ENCODE measurements around the gene GIMAP5.
"Not testable (repeated sequence)": the region's sequence is repeated elsewhere in the genome, so short reads cannot be mapped to it uniquely, and the experiment has no call there.

GIMAP5 gene

DNA sequence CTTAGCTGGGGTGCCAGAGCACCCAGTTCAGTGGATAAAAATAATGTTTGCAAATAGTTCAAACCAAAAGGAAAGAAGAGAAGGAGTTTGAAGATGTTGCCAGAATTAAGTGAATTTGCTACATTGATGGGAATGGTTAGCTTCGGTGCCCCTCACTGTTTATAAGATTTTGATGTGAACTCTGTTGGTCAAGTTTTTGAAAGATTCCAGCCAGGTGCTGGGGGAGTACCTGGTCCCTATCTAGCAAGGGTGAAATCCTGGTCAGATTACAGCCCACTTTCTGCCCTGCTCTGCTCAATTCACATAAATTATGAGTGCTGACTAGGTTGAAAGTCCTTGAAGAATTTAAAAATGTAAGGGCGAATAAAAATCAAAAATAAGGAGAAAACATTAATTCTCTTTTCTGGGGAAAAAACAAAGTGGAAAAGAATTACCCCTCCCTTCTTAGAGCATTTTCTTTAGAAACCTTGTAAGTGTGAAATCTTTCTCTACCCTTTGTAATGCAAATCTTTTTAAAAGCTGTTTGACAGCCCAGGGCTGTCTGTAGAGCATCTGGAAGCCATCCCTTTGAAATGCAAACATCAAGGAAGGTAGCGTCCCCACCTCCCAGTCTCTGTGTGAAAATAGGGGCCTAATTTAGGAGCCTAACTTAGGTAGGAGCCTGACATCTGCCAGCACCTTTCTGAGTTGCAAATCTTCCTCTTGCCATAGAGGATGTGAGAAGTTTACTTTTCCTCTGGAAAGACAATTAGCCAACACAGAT lies 1.4 kb upstream of the GIMAP5 start:
- no peak for DNase-seq

DNA sequence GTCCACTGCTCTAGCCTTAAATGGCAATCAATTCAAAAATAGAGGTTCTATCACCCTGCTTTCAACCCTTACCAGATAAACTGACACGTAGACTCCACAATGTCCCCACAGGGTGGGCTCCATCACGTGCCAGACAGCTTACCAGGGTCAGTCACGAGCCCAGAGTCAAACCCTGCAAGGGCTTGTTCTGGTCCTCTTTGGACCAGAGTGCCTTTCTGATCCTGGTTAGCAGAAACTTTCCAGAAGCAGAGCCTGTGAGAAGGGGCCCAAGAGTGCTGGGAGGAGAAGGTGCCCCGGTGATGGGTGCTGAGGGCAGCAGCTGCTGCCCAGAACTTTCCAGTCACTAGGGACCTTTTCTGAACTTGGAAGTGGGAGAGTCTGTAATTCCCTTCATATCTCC lies 354 bp upstream of the GIMAP5 start:
- no peak for DNase-seq

DNA sequence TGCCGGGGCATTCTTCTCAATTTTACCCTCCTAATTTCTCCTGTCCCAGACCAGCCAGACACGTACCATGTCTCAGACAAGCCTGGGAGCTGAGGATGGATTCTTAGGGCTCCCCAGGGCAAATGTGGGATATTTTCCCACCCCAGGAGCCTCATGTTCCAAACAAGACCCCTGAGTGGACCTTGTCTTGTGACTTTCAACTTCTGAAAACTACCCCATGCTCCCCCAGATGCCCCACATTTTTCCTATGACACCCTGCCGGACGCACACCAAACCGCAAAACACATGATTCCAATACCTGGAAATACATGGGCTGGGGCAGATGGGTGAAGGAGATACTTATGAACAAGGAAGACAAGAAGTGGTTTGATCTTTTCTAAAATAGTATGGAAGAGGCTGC lies 874 bp downstream of the GIMAP5 start:
- DNase-seq: no peak

GRCh38 chr7:150738591-150739001 lies 1.4 kb downstream of the GIMAP5 start:
- DNase-seq: no peak

DNA sequence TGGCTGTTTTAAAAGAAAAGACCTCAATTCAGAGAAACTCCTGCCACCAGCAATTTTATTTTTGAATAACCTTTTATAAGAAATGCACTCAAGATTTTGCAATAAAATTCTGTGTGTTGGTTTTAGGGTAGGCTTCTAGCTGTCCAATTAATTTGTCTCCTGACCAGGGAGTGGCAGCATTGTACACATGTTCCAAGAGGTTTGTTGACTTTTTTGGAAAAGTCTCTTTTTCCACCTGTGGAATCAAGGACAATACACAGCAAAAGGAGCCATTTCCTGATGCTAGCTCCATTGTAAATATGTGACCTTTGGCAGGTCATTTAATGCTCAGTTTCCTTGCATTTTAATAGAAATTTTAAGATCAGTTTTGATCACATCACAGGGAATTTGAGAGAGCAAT lies 1.8 kb downstream of the GIMAP5 start:
- no peak for DNase-seq

GRCh38 chr7:150740053-150740452 lies 2.8 kb downstream of the GIMAP5 start:
- no peak for DNase-seq

- peak; percentile 35 for DNase-seq
Measured at GRCh38 chr7:150742286-150742968, 5.2 kb downstream of the GIMAP5 start.

- DNase-seq: no peak
Measured at GRCh38 chr7:150744041-150744656, 6.9 kb downstream of the GIMAP5 start.

- no peak for DNase-seq
Measured at GRCh38 chr7:150745086-150745485, 7.9 kb downstream of the GIMAP5 start.

DNA sequence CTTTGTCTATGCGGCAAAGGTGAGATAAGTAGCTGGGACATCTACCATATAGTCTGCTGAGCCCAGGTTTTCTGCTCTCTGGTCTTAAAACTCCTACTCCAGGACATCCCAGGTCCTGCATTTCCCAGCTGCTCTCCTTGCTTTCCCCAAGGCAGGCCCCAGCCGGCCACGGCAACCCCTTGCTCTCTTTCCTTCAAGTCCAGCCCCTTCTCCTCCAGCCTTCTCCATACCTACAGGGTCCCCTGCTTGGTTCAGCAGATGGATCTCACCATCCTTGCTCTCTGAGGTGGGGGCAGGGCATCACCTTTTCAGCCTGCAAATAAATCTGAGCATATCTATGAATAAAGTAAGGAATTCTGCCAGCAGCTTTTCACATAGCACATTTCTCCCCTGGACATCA lies 8.7 kb downstream of the GIMAP5 start:
- DNase-seq: no peak

- DNase-seq: no peak
Measured at GRCh38 chr7:150746921-150747320, 9.7 kb downstream of the GIMAP5 start.

DNA sequence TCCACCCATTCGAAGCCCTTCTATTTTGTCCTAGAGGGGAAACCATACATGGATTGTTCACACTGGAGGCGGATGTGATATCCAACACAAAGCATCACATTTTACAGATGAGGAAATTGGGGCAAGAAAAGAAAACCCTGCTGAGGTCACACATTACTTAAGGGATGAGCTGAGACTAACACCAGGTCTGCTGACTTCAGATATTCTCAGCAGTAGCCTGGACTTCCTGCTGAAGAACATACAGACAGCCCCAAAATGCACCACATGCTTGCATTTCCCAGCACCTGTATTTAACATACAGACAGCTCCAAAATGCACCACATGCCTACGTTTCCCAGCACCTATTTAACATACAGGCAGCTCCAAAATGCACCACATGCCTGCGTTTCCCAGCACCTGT lies 11.2 kb downstream of the GIMAP5 start:
- no peak for DNase-seq

GRCh38 chr7:150751702-150752101 lies 14.5 kb downstream of the GIMAP5 start:
- no peak for DNase-seq

DNA sequence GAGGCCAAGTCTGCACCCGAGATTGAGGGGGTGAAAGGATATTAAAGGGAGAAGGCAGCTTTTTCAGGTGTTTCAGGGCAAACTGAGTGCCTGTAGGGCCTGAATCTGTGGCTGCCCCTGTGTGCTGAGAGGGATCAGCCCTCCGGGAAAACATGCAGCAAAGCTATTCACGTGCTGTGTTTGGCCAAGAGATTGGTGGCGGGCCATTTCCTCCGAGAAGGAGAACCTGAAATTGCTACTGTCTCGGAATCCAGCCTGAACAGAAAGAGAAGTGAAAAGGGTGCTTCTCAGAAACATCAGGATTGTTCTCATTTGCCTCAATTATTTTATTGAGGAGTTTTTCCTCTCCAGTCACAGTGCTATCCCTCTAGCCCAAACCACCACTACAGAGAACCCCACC lies 16.0 kb downstream of the GIMAP5 start:
- no peak for DNase-seq

DNA sequence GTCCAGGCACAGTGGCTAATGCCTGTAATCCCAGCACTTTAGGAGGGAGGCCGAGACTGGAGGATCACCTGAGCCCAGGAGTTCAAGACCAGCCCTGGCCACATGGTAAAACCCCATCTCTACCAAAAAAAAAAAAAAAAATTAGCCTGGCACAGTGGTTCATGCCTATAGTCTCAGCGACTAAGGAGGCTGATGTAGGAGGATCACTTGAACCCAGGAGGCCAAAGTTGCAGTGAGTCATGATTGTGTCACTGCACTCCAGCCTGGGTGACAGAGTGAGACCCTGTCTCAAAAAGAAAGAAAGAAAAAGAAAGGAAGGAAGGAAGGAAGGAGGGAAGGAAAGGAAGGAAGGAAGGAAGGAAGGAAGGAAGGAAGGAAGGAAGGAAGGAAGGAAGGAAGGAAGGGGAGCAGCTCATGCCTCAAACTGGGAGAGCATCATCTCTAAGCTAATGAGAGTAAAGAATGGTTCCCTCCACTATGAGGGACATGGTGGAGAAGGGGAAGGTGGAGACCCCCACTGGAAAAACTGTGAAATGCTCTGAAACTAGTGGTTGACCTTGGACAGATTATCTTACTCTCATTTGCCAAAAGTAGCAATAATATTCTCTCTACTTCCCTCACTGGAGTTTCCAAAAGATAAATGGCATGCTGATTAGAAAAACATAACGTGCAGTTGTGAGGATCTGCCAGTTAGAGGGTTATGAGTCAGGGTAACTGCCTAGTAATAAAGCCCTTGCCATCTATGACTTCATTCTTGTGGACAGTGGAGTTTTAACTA lies 16.8 kb downstream of the GIMAP5 start:
- DNase-seq: no peak

DNA sequence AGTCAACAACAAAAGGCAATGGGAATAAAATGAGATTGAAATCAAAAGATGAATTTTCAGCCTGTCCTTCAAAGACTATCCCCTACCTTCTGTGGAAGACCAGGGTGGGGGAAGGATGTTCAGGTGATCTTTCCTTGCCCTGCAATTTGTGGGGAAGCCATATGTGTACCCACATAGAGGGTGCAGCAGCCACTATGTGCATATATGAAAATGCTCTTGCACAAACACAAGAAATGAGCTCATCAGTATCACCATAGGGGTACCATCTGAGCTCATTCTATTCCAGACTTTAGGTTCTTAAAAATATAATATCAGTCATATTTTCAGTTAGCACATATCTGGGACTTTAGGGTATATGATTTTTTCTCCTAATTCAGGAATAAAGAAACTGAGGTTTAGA lies 17.7 kb downstream of the GIMAP5 start:
- no peak for DNase-seq

DNA sequence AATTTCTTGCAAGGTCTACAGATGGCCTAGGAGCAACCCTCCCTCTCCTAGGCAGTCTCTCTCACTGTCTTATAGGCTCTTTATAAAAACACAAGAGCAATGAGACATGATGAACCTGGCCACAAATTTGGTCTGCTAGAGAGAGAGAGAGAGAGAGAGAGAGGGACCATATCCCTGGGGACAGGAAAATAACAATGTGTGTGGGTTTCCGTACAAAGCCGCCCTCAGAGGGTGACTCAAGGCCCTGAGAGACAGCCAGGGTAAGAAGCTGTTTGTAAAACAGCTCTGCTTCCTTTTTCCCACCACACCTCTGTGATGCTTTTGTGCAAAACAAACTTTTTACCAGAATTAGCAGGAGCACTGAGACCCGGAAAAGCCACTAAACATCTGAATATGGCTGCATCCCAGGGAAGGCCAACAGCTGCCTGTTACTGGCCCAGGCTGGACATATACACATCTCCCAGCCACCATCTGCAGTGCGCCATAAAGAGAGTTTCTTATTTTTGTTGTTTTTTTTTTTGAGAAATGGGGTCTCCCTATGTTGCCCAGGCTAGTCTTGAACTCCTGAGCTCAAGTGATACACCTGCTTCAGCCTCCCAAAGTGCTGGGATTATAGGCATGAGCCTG lies 18.4 kb downstream of the GIMAP5 start:
- DNase-seq: peak; percentile 74

DNA sequence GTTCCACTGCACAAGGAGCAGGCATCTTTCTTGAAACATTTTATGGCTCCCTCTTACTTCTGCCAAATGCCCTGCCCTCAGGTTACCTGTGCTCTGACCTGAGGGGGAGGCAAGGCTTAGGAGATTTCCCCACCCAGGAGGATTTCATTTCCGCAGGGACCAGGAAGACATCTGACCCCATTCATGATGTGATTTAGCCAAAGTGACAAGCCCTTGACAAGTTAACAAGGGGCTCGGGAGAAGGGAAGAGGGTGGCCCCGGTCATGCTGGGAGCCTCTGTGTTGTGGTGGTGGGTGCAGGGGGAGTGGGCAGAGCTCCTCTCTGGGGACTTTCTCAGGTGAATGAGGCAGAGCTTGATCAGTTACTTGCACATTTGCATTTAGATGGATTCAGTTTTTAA lies 18.9 kb downstream of the GIMAP5 start:
- no peak for DNase-seq

GRCh38 chr7:150756858-150757257 lies 19.6 kb downstream of the GIMAP5 start:
- DNase-seq: no peak

DNA sequence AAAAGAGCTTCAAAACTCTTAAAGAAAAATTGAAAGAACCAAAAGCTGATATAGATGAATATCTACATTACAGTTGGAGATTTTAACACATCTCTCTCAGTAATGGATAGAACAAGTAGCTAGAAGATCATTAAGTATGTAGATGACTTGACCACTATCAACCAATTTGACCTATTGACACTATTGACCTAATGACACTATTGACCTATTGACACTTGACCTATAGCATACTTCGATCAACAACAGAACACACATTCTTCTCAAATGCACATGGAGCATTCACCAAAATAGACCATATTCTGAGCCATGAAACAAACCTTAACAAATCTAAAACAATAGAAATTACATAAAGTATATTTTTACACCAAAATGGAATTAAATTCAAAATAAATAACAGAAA lies 22.3 kb downstream of the GIMAP5 start:
- no peak for DNase-seq

- DNase-seq: no peak
Measured at GRCh38 chr7:150766334-150766709, 29.1 kb downstream of the GIMAP5 start.

- DNase-seq: no peak
Measured at GRCh38 chr7:150769768-150770167, 32.5 kb downstream of the GIMAP5 start.

- DNase-seq: not testable (repeated sequence)
Measured at GRCh38 chr7:150774131-150774530, 36.9 kb downstream of the GIMAP5 start.
